Ovary (tissue), 9 donors: ENCODE measurements around the gene MKI67. TPM values are rescaled to one million over a fixed set of nuclear protein-coding genes. Genes with fewer than 3 reads are reported as not detected.

Experiments used
- DNase-seq, 5 donors: peaks; one replicate each; pipeline ENCODE4 v3.0.0-alpha.2; 2019 to 2020
- H3K27ac ChIP-seq, 2 donors: fragments of 200-600 bp; one replicate each; pipeline versions ENCODE4 v1.5.1 to v1.8.0; 2019 to 2022
- H3K27me3 ChIP-seq: fragments of 200-600 bp; one replicate; pipeline ENCODE4 v1.8.0; 2022
- H3K36me3 ChIP-seq: fragments of 200-600 bp; sonication (generic); one replicate; pipeline ENCODE4 v1.5.1; 2019
- H3K4me1 ChIP-seq: one replicate; pipeline ENCODE4 v1.8.1; 2013; ENCODE audit warnings: mild to moderate bottlenecking, moderate library complexity; ENCODE audit not compliant: insufficient read depth
- H3K4me3 ChIP-seq: fragments of 200-600 bp; sonication (generic); one replicate; pipeline ENCODE4 v1.5.1; 2017
- H3K9me3 ChIP-seq, 2 donors: fragments of 200-600 bp in 1 of 2; sonication (generic) in 1 of 2; one replicate each; pipeline versions ENCODE4 v1.5.1 to v1.8.1; 2013 to 2019; ENCODE audit warnings: mild to moderate bottlenecking in 1 of 2, moderate library complexity in 1 of 2
- EP300 ChIP-seq: sonication (generic); formaldehyde crosslinking; IDR thresholded peaks from one replicate; pipeline ENCODE4 v1.6.1; 2017; ENCODE audit warnings: antibody characterized with exemption
- POLR2A ChIP-seq: fragments of 450-650 bp; IDR thresholded peaks from one replicate; pipeline ENCODE4 v1.6.1; 2017; ENCODE audit warnings: antibody characterized with exemption, mild to moderate bottlenecking, moderate library complexity
- WGBS, 3 donors: extraction: QIAGEN DNeasy Blood & Tissue Kit in 1 of 3; methylation state at CpG; one replicate each; pipeline versions ENCODE4 v1.1.5 to v1.1.7; 2013 to 2017; 5-methylcytosine and 5-hydroxymethylcytosine counted together
- intact Hi-C, 4 donors: fragments of 100-400 bp; cut with DNase I; formaldehyde crosslinking; loops; one replicate each; pipeline versions ENCODE4 v1.11.0 to v1.15.1; 2022 to 2023
- polyA plus RNA-seq, 2 donors: library from polyadenylated mRNA; stranded (reverse); fragments of 200-250 nt in 1 of 2; fragments of 350-450 nt in 1 of 2; fragmentation: Illumina TruSeq in 1 of 2; extraction: RNeasy Lipid Tissue Mini Kit (QIAGEN cat#74804) in 1 of 2; gene quantifications; one replicate each; pipeline ENCODE4 v1.2.3, GENCODE V29; 2013 to 2014
- total RNA-seq, 7 donors: library from RNA; depleted of rRNA in 2 of 7; stranded (reverse); fragments of >200 nt in 2 of 7; fragmentation: NEBNext Ultra II Directional in 3 of 7; extraction: Animal tissue kit (Norgen Biotek cat#: 25700) in 3 of 7; gene quantifications; one replicate each; pipeline versions ENCODE4 v1.1.0 to v1.2.4, GENCODE V29; 2016 to 2023
- TF ChIP-seq, protein P1 (sequence below), 3 donors: fragments of 450-650 bp in 2 of 3; fragments of 200-600 bp in 1 of 3; IDR thresholded peaks; one replicate each; pipeline versions ENCODE4 v1.5.1 to v1.8.0; 2016 to 2022; ENCODE audit warnings: antibody characterized with exemption in 3 of 3, mild to moderate bottlenecking in 1 of 3
- donor health status: DM: no; HTN: no; CAD: no; lungs with moderate emphysema.
- donor health status: DM: no; HTN: no; CAD: no.
- donor health status: Bipolar disorder and iron deficiency.
- donor health status: DM: yes; HTN: yes; CAD: no.
- donor health status: DM: no; HTN: no; CAD: no.
- donor health status: DM: yes; HTN: yes; CAD: no.

The MKI67 gene
- total and polyA plus RNA-seq, 9 donors: 0.10 to 3.6 (median 0.71) TPM; not detected in 1

DNA sequence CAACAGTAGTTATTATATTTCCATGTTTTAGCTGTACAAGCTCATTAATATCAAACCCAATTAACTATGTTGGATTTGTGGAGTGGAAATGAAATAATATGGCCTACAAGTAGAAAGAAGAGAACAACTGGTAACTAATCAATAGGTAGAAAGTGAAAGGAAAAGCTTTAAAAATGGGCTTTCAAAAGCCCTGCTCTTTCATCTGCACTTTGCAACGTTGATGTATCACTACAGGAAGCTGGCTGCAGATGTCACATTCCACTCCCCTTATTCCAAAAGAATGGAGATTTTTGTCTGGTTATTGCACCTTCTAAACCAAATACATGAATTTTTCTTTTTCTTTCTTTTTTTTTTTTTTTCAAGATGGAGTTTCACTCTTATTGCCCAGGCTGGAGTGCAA, 11.7 kb upstream of the MKI67 start:
- H3K36me3 ChIP-seq: no peaks in the 10 kb centered on the region
- intact Hi-C loops: no loop called here
- 14 to 24% (median 20%) methylated on average over 1 of the region's 1 CpG for WGBS, 3 donors

DNA sequence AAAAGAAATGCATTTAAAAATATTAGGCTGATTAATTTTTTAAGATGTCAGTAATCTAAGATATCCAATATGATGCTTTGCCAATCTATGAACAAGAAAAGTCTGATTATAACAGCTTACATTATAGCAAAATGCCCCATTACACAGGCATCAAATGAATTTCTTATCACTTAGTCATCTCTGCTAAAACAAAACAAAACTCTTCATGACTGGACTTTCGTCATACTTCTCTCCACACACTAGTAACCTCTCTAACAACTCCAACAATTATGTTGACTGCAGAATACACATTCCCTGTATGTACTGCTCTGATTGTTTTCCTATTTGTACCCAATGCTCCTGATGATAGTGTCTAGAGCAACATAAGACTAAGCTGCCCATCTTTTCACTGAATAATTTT, 3.8 kb upstream of the MKI67 start:
- no peak for DNase-seq
- Histone ChIP-seq H3K4me3 (no peak overlapping the region), H3K27ac (no peak overlapping the region), H3K27me3 (no peaks in the 10 kb centered on the region), H3K4me1 (peaks cover 8% of the 10 kb centered on the region), H3K36me3 (no peaks in the 10 kb centered on the region), H3K9me3 (no peaks in the 10 kb centered on the region)
- TF ChIP-seq POLR2A: no peak
- TF ChIP-seq, protein P1, sequence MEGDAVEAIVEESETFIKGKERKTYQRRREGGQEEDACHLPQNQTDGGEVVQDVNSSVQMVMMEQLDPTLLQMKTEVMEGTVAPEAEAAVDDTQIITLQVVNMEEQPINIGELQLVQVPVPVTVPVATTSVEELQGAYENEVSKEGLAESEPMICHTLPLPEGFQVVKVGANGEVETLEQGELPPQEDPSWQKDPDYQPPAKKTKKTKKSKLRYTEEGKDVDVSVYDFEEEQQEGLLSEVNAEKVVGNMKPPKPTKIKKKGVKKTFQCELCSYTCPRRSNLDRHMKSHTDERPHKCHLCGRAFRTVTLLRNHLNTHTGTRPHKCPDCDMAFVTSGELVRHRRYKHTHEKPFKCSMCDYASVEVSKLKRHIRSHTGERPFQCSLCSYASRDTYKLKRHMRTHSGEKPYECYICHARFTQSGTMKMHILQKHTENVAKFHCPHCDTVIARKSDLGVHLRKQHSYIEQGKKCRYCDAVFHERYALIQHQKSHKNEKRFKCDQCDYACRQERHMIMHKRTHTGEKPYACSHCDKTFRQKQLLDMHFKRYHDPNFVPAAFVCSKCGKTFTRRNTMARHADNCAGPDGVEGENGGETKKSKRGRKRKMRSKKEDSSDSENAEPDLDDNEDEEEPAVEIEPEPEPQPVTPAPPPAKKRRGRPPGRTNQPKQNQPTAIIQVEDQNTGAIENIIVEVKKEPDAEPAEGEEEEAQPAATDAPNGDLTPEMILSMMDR (IDR thresholded peaks at IDR 0.05): no peak
- TF ChIP-seq EP300: no peak
- intact Hi-C loops: no loop called here
- WGBS, 3 donors: 80 to 85% (median 83%) methylated on average over 1 of the region's 1 CpG

More for the DNA sequence above, 11.7 kb upstream of the MKI67 start:
- Histone ChIP-seq H3K4me1 (no peaks in the 10 kb centered on the region), H3K4me3 (no peak overlapping the region), H3K27ac (no peak overlapping the region), H3K9me3 (no peaks in the 10 kb centered on the region), H3K27me3 (no peaks in the 10 kb centered on the region)
- no peak for DNase-seq
- TF ChIP-seq EP300 (no peak), POLR2A (no peak)
- TF ChIP-seq, protein P1 (IDR thresholded peaks at IDR 0.05): no peak

DNA sequence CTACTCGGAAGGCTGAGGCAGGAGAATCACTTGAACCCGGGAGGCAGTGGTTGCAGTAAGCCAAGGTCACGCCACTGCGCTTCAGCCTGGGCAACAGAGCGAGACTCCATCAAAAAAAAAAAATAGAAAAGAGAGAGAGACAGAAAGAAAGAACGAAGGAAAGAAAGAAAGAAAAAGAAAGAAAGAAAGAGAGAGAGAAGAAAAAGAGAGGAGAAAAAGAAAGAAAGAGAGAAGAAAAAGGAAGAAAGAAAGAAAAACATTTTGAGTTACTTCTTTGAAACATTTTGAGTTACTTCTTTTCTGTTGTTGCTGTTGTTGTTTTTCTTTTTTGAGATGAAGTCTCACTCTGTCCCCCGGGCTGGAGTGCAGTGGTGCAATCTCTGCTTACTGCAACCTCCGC, 2.4 kb upstream of the MKI67 start:
- no peak overlapping the region for H3K4me3 ChIP-seq
- no peak for DNase-seq
- H3K36me3 ChIP-seq: no peaks in the 10 kb centered on the region
- 73 to 77% (median 74%) methylated on average over 8 of the region's 8 CpGs for WGBS, 3 donors
- no peak overlapping the region for H3K27ac ChIP-seq
- H3K4me1 ChIP-seq: peaks cover 10% of the 10 kb centered on the region
- no peaks in the 10 kb centered on the region for H3K9me3 ChIP-seq
- TF ChIP-seq, protein P1 (IDR thresholded peaks at IDR 0.05): no peak
- TF ChIP-seq EP300 (no peak), POLR2A (no peak)
- no peaks in the 10 kb centered on the region for H3K27me3 ChIP-seq
- intact Hi-C loops: no loop called here

DNA sequence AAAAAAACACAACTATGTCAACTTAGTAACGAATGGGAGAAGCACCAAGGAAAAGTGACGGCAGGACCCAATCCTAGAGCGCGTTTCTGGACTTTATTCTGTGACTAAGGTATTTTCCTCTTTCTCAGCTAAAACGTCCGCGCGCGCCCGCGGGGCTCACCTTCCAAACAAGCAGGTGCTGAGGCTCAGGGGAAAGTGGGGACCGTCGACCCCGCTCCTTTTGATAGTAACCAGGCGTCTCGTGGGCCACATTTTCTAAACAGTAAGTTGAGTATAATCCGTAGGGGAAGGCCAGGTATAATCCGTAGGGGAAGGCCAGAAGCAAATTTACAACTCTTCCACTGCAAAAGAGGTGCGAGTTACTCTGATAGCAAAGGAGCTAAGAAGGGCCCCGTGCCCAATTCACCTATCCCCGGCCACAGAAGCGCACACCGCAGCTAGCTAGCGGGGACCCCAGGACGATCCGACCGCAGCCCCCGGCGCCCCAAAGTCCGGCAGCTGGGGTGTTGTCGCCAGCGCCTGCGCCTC, 743 bp downstream of the MKI67 start:
- TF ChIP-seq, protein P1 (IDR thresholded peaks at IDR 0.05): no peak
- TF ChIP-seq POLR2A: no peak
- TF ChIP-seq EP300: no peak
- 1 to 3% (median 1%) methylated on average over 26 to 33 of the region's 33 CpGs for WGBS, 3 donors
- Histone ChIP-seq H3K9me3 (no peaks in the 10 kb centered on the region), H3K27ac (no peak overlapping the region), H3K27me3 (no peaks in the 10 kb centered on the region), H3K4me1 (peaks cover 10% of the 10 kb centered on the region), H3K36me3 (no peaks in the 10 kb centered on the region), H3K4me3 (peak overlapping the region; percentile 43)
- no peak for DNase-seq
- intact Hi-C loops: no loop called here
